Stimulated activated CD4-positive, alpha-beta T cell treated with anti-CD3 and anti-CD28 coated beads, Interleukin-4, amount 100 ng/mL, for 24 hours (primary cell): ENCODE results near the gene ZNF639.
A peak's percentile ranks its signal among the peaks of the same experiment; 100 is the strongest.

Source experiments
- DNase-seq: peaks from one replicate; pipeline ENCODE4 v3.0.0-alpha.2; 2020

ZNF639 gene

GRCh38 chr3:179318876-179319275, 4.0 kb upstream of the ZNF639 start:
- DNase-seq: no peak

GRCh38 chr3:179321668-179322285, 1.1 kb upstream of the ZNF639 start:
- peak; percentile 8 for DNase-seq

- DNase-seq: peak; percentile 58
Measured at GRCh38 chr3:179323197-179324110, 623 bp downstream of the ZNF639 start.

- no peak for DNase-seq
Measured at GRCh38 chr3:179324270-179324754, 1.5 kb downstream of the ZNF639 start.

- DNase-seq: no peak
Measured at GRCh38 chr3:179330438-179330837, 7.6 kb downstream of the ZNF639 start.

GRCh38 chr3:179332240-179332639, 9.4 kb downstream of the ZNF639 start:
- no peak for DNase-seq

- no peak for DNase-seq
Measured at GRCh38 chr3:179333084-179333483, 10.3 kb downstream of the ZNF639 start.

- no peak for DNase-seq
Measured at GRCh38 chr3:179336345-179336929, 13.6 kb downstream of the ZNF639 start.

- DNase-seq: peak; percentile 92
Measured at GRCh38 chr3:179347345-179348194, 24.7 kb downstream of the ZNF639 start, which contains the start of gene MFN1. Gene MFN1, plus strand, starts transcription at chr3:179347709. Its CDS starts 1,143 bp downstream, at chr3:179348852.

GRCh38 chr3:179348325-179349013, 25.6 kb downstream of the ZNF639 start:
- no peak for DNase-seq

- no peak for DNase-seq
Measured at GRCh38 chr3:179355996-179356395, 33.2 kb downstream of the ZNF639 start.

GRCh38 chr3:179363332-179363731, 40.5 kb downstream of the ZNF639 start:
- DNase-seq: no peak

- DNase-seq: no peak
Measured at GRCh38 chr3:179369621-179370020, 46.8 kb downstream of the ZNF639 start.

- DNase-seq: no peak
Measured at GRCh38 chr3:179373938-179374337, 51.1 kb downstream of the ZNF639 start.

- no peak for DNase-seq
Measured at GRCh38 chr3:179375091-179375999, 52.5 kb downstream of the ZNF639 start.

GRCh38 chr3:179376474-179376873, 53.6 kb downstream of the ZNF639 start:
- no peak for DNase-seq
